DMS79 treated with DMSO at 0.1 percent for 48 hours (cell line): Measurements from ENCODE around the gene GRID2.
"Not testable (repeated sequence)": the region's sequence is repeated elsewhere in the genome, so short reads cannot be mapped to it uniquely, and the experiment has no call there.

Experiments used
- DNase-seq: peaks from one replicate; lab custom pipeline; 2025; lab: John Stamatoyannopoulos, UW

Gene GRID2

DNA sequence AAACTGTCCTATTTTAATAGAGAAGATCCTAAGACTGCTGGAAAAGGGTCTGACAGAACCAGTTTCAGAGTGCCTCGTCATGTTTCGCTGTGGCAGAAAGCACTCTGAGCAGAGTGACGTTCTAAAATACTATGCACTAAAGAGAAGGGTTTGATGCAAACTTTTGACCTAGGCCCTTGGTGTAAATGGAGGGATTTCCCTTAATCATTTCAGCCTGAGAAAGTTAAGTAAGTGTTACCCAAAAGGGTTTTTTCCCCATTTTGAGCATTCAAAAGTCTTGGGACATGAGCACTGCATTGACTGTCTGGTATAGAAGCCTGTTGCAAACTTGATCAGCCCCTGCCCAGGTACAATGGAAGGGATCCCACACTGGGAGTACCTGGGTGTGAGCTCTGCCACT lies 1367.3 kb downstream of the GRID2 start:
- no peak for DNase-seq

DNA sequence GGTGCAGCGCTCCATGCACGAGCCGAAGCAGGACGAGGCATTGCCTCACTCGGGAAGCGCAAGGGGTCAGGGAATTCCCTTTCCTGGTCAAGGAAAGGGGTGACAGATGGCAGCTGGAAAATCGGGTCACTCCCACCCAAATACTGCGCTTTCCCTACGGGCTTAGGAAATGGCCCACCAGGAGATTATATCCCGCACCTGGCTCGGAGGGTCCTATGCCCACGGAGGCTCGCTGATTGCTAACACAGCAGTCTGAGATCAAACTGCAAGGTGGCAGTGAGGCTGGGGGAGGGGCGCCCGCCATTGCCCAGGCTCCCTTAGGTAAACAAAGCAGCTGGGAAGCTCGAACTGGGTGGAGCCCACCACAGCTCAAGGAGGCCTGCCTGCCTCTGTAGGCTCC lies 1373.2 kb downstream of the GRID2 start:
- not testable (repeated sequence) for DNase-seq

DNA sequence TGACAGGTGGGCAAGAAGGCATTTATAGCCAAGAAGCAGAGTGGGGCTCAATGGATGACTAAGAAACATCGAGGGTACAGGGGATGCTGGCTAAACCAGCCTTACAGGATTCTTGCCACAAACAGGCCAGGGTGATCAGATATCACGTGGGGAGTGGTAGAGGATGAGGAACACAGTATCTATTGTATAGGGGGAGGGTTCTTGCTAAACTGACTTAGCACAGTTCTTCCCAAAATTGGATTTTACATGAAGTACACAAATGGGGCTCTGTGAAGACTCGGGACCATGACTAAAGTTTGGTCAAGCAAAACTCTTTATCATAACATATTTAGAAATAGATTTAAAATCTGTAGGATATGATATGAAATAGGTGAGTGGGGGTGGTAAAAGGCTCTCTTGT lies 1380.8 kb downstream of the GRID2 start:
- no peak for DNase-seq

DNA sequence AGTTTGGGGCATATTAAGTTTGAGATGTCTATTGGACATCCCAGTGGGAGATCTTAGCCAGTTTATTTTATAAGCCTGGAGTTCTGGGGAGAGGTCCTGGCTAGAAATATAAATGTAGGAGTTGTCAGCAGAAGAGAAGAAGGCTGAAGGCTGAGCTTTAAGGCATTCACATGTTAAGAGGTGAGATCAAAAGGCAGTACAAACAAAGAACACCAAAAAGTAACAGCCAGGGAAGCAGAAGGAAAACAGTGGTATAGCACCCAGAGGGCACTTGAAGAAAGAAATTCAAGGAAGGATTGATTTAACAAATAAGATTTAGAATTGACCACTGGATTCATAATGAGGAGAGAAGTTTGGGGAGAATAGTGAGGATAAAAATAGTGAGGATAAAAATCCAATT lies 1383.5 kb downstream of the GRID2 start:
- DNase-seq = no peak

DNA sequence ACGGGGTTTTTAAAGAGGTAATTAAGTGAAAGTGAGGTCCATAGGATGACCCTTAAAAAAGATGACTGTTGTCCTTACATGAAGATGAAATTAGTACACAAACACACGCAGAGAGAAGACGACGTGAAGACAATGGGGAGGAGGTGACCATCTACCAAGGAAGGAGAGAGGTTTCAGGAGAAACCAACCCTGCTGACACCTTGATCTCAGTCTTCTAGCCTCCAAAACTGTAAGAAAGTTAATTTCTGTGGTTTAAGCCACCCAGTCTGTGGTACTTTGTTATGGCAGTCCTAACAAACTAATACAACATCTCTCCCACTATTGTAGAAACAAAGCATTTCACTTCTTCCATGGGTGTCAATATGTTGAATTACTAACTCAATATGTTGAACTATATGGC lies 1385.2 kb downstream of the GRID2 start:
- no peak for DNase-seq

DNA sequence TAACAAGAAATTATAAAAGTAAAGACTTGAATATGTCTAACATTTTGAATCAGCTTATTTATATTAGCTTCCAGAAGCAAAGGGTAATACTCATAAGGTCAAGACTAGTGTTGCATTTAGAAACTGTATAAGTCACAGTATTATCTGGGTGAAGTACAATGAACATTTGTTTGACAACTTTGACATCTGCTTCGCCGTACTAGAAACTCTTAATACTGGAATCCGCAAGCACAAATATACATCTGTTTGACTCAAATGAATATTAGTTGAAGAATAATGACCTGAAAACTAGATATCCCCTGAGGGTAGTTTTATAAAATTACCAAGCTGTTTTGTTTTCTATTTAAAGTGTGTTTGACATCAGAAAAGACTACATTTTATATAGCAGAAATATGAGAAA lies 1389.4 kb downstream of the GRID2 start:
- DNase-seq = no peak

DNA sequence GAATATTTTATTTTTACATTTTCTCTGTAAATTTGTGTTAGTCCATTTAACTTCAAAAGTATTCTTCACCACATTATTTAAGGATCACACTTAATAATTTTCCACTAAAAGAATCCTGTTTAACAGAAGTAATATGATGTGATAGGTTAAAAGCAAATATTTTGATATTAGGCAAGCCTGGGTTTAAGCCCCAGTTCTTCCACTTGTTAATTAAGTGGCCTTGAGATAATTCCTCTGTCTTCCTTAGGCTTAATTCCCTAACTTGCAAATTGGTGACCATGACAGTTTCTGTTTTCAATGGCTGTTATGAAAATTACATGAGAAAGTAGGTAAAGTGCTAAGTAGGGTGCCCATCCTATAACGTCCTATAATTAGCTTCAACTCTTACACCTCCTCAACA lies 1394.9 kb downstream of the GRID2 start:
- no peak for DNase-seq

DNA sequence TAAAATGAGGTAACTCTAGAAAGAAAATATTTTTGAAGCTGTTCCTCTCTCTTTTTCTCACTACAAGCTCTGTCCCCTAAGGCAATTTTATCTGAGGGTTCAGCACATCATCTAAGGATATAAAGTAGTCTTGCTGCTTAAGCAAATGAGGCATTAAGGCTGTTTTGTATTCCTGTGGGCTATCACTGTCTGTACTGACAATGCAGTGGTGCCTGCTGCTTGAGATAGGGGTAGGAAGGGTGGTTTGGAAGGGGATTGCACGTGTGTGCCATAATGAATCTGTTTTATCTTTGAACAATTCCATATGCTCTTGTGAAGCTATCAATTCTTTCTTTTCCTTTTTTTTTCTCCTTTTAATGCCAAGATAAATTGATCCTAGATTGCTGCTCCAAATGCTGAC lies 1396.8 kb downstream of the GRID2 start:
- no peak for DNase-seq

DNA sequence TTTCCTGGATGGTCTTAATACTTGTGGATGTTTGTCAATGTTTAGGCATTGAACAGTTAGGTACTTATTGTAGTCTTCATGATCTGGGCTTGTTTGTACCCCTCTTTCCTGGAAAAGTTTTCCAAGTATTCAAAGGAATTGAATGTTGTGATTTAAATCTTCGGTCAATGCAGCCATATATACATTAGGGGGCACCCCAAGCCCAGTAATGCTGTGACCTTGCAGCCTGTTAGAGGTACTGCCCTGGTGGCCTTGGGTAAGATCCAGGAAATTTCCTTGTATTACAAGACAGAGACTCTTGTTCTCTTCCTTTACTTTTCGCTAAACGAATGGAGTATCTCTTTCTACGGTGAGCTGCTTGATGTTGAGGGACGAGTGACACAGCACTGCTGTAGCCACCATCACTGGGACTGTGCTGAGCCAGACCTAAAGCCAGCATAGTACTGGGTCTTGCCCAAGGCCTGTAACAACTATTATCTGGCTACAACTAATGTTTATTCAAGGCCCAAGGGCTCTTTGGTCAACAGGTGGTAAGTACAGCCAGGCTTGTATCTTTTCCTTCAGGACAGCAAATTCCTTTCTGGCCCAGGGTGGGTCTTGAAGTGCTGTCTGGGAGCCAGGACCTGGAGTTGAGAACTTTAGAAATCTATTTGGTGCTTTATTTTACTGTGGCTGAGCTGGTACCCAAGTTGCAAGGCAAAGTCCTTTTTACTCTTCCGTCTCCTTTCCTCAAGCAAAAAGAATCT lies 1406.5 kb downstream of the GRID2 start:
- DNase-seq = no peak

DNA sequence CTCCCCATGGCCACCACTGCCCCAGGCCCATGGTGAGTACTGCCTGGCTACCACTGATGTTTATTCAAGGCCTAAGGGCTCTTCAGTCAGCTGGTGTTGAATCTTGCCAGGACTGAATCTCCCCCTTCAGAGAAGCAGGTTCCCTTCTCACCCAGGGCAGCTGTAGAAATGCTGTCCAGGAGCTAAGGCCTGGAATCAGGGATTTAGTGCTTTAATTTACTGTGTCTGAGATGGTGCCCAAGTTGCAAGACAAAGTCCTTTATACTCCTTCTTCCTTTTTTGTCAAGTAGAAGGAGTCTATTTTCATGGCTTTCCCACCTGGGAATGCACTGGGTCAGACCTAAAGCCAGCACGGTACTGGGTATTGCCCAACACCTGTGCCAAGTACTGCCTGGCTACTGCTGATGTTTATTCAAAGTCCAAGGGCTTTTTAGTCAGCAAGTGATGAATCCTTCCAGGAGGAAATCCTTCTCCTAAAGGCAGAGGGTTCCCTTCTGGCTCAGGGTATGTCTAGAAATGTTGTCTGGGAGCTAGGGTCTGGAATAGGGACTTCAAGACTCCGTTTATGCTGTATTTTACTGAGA lies 1407.2 kb downstream of the GRID2 start:
- DNase-seq = no peak

DNA sequence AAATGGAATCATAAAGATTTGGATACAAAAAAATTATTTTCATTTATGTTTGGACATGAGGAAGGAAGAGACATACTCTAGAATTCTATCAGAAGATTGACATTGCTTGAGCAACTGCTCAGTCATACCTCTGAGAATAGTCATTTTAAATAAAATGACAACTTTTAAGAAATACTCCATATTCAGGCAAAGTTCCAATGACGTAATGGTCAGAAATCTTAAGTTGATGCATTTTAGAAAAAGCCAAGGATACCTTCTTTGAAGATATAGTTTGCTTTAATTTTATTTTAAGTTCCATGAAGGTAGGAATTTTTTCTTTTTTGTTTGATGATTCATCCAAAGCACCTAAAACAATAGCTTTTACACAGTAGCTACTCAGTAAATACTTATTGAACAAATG lies 1414.5 kb downstream of the GRID2 start:
- no peak for DNase-seq

DNA sequence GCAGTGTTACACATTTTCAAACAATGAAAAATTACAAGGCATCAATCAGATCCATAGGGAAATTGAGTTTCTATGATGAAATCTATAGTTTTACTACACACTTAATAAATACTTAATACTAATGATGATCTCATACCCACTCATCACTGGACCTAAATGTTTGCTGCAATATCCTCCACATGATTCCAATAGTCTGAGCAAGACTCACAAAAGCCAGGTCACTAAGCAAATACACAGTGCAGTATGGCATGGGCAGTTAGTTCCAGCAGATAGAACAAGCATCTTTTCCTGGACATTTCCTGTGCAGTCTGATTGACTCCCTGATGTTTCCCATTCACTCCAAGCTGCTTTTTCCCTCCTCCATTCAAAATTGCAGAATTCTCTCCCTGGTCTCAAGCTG lies 1415.8 kb downstream of the GRID2 start:
- DNase-seq = no peak

DNA sequence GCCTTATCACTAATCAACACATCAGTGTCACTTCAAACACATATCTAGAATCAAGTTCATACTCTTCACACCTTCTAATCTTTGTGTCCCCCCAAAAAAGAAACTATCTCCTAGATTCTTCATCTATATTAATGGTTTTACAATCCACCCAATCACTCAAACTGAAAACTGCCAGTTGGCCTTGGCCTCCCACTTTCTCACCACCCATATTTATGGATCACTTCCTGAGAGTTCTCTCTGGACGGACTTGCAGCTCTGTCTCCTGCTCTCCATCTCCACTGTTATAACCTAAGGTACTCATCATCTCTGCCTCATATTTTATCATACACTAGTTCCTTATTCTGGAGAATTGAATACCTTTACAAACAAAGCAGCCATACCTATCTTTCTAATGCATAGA lies 1418.7 kb downstream of the GRID2 start:
- no peak for DNase-seq

DNA sequence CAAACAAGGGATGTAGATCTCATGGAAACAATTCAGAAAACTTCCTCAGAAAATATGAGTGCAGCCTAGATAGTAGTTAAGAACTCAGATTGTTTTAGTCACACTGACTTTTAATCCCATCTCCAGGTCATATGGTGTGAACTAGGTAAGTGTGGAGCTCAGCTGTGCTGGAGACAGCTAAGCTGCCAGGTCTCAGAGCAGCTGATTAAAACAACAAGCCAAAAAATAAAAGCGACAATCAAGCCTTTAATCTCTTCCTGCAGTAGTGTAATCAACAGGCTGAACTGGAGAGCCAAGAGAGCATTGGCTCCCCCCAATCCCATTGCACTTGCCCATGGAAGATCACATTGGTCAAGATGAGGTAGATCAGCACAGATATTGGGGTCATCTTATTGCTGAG lies 1426.5 kb downstream of the GRID2 start:
- DNase-seq = no peak

DNA sequence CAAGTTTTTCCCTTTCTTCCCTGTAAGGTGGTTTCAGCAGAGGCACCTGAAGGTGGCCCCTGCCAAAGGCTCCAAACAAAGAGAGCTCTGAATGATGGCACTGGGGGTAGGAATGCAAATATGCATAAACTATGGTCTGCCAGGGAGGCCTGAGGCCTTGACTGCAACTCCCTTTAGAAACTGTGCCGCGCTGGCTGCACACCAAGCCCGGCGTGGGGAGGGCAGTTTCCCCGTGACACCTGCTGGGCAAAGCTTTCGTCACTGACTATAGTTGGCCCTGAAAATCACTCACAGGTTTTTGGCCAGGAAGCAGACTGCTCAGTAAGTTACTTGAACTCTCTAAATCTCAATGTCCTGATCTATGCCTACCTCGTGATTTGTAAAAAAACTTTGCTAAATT lies 1427.0 kb downstream of the GRID2 start:
- no peak for DNase-seq

DNA sequence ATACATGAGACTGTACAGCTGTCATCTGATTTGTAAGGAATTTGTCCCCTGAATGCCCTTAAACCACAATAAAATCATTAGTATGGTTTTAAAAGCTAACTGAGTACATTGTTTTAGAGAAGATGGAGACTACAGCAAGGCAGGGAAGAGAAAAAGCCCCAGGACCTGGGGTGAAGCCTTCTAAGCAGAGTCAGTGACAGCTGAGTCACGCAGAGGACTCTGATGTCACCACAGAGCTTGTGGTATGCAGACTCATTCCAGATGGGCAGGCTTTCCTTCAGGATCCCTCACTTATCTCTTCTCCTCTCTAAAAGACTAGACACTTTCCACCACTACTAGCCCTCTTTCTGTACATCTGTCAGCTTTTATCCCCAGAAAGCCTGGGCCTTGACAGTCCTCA lies 1427.7 kb downstream of the GRID2 start:
- no peak for DNase-seq

DNA sequence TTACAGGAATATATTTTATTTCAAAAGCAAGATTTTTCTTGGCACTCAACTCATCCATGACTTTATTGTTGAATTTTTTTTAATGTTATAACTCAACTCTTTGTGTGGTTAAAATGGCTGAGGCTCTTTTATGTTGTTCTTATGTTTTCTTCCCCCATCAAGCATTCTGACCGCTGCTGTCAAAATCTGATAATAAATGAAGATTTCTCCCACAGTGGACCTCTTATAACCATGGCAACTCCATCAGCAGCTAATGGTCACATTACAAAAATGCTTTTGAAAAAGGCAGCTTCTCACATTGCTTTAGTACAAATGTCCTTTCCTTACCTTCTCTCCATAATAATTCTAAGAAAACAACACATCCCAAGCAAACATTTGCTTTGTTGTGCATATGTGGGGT lies 1428.7 kb downstream of the GRID2 start:
- DNase-seq = peak; percentile 32

DNA sequence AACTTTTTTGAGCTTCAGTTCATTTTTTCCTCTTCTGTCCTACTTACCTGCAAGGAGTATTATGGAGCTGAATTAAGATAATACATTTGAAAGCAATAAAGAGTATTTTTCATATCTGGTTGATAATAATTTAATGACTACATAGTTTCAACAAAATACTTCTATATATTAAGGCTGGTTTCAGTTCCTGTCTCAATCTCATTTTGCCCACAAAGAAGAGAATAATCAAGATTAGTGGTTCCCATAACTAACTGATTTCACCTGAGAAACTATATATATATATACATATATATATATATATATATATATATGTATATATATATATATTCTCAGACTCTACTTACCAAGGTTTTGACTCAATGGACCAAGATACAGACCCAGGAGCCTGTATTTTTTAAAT lies 1437.1 kb downstream of the GRID2 start:
- DNase-seq = no peak

DNA sequence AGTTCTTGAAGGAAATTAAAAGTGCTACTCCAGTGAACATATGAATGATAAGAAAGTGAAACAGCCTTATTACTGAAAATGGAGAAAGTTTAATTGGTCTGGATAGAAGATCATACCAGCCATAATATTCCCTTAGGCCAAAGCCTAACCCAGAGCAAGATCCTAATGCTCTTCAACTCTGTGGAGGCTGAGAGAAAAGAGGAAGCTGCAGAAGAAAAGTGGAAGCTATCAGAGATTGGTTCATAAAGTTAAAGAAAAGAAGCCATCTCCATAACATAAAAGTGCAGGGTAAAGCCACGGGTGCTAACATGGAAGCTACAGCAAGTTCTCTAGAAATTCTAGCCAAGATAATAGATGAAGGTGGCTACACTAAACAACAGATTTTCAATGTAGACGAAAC lies 1439.3 kb downstream of the GRID2 start:
- no peak for DNase-seq

DNA sequence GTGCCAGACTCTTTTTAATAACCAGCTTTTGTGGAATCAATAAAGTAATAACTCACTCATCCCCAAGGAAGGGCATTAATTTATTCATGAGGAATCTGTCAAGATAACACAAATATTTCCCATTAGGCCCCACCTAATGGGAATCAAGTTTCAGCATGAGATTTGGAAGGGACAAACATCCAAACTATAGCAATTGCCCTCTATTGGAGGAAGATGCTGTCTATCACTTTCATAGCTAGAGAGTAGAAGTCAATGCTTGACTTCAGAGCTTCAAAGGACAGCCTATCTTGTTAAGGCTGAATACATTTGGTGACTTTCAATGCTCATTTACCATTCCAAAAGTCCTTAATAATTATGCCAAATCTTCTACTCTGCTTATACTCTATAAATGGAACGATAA lies 1439.9 kb downstream of the GRID2 start:
- DNase-seq = no peak

DNA sequence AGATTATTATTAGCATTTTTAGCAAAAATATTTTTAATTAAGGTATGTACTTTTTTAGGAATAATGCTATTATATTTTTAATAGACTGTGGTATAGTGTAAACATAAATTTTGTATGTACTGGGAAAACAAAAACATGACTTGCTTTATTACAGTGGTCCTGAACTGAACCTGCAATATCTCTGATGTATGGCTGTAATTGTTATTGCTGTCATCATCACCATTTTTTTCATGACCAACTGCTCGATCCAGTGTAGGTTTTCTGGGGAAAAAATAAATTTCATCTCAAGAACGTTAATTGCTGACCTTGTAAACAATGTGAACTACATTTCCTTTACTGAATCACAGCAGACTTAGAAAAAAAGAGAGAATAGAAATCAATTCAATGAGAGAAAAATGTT lies 1441.2 kb downstream of the GRID2 start:
- no peak for DNase-seq

DNA sequence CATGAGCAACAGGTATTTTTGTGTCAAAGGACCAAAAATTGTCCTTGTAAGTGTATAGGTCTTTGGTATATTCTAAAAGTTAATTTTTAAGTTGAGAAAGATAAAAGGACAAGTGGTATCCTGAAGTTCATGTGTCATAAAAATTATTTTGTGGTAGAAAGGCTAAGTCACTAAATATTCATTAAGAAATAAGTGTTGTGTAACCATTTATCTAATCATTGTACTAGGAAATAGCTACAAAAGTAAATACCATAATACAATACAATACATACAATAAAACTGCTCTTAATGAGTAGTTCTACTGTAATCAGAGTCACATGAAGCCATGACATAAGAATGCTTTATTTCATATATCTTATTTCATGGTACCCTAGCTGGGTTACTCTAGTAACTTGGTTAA lies 1442.3 kb downstream of the GRID2 start:
- DNase-seq = no peak

DNA sequence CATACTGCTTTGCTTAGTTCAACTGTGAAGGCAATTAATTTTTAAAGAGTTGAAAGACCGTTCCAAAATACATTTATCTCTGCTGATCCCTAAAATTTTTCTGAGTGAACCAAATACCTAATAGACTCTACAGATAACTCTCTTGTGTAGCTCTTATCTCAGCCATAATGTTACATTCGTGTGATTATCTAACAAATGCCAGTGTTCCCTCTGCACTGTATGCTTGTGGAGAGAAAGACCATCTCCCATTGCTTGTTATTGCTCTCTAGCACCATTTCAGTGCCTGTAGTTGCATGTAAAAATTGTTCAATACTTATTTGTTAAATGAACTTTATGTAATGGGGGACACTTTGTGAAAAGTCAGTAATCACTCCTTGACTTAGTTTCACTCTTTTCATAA lies 1443.5 kb downstream of the GRID2 start:
- DNase-seq = no peak
